ENCODE measurements around the gene CD4.

GRCh38 chr12:6786416-6787094, 2.8 kb upstream of the CD4 start:
- TF ChIP-seq CTCF (IDR thresholded peaks at IDR 0.05) = no peak
- TF ChIP-seq POLR2A (IDR thresholded peaks at IDR 0.05) = no peak

Measured in lower leg skin (tissue), 3 donors.